Cardiac fibroblast (primary cell): ENCODE data around the gene DNMT1.

ENCODE experiments used
- DNase-seq, 2 donors: peaks; one replicate each; pipeline versions ENCODE4 v3.0.0 to v3.0.0-alpha.2; 2010; ENCODE audit warnings: low read depth in 2 of 2
- H3K4me3 ChIP-seq, 2 donors: replicated peaks in 1 of 2; 1 replicate in 1 of 2; 2 replicates in 1 of 2; pipeline ENCODE4 v1.5.1; 2011; ENCODE audit warnings: low read depth in 2 of 2, low read length in 2 of 2, mild to moderate bottlenecking in 2 of 2, moderate library complexity in 1 of 2
- CTCF ChIP-seq: IDR thresholded peaks from one replicate; pipeline ENCODE4 v1.5.1; 2011; ENCODE audit warnings: low read depth, mild to moderate bottlenecking, low read length, inconsistent platforms

DNMT1 gene

GRCh38 chr19:10116085-10116865 is 78.5 kb downstream of the DNMT1 start:
- no peak for DNase-seq
- no peak for TF ChIP-seq CTCF
- no peak overlapping the region for H3K4me3 ChIP-seq

- peak in 1 of 2 donors; percentile 8 for DNase-seq
- H3K4me3 ChIP-seq = no peak overlapping the region
- TF ChIP-seq CTCF = no peak
Observed at GRCh38 chr19:10115392-10116084, 79.2 kb downstream of the DNMT1 start.

- H3K4me3 ChIP-seq = no peak overlapping the region
- TF ChIP-seq CTCF = no peak
- DNase-seq = peak in 1 of 2 donors; percentile 18
Observed at GRCh38 chr19:10114651-10115391, 79.9 kb downstream of the DNMT1 start.

- H3K4me3 ChIP-seq = no peak overlapping the region
- TF ChIP-seq CTCF = no peak
- DNase-seq = no peak
Observed at GRCh38 chr19:10113964-10114650, 80.6 kb downstream of the DNMT1 start.

- TF ChIP-seq CTCF = no peak
- H3K4me3 ChIP-seq = no peak overlapping the region
- DNase-seq = peak in 1 of 2 donors; percentile 10
Observed at GRCh38 chr19:10113592-10113963, 81.2 kb downstream of the DNMT1 start.

GRCh38 chr19:10112895-10113591 is 81.7 kb downstream of the DNMT1 start:
- peak; percentile 85 for TF ChIP-seq CTCF
- no peak overlapping the region for H3K4me3 ChIP-seq
- peak; percentile 49 to 56 for DNase-seq
